WTC11 (cell line): ENCODE data around the gene ZBTB47. TPM values are rescaled to one million over a fixed set of nuclear protein-coding genes. Genes with fewer than 3 reads are reported as not detected.

Source experiments
- ATAC-seq: fragments of 200-7000 bp; cut with Tn5 transposase; 2 replicates; pipeline ENCODE4 v1.10.0; 2021; ENCODE audit warnings: mild to moderate bottlenecking, moderate library complexity
- CTCF ChIA-PET: fragments of 300-600 bp; sonication (Branson Sonifier 250); formaldehyde crosslinking; loops from one replicate; lab custom pipeline; 2021; ENCODE audit warnings: antibody characterized with exemption; lab: Charles Lee
- POLR2A ChIA-PET: fragments of 350-600 bp; sonication (Branson Sonifier 250); formaldehyde crosslinking; loops from one replicate; lab custom pipeline; 2021; ENCODE audit warnings: antibody characterized with exemption; lab: Charles Lee
- DNase-seq: peaks from one replicate; pipeline ENCODE4 v3.0.0; 2021; ENCODE audit warnings: low spot score
- H3K27ac Mint-ChIP-seq: 2 replicates; pipeline ENCODE4 v1.8.0; 2021; ENCODE audit warnings: mixed read lengths
- H3K27me3 Mint-ChIP-seq: 2 replicates; pipeline ENCODE4 v1.8.0; 2021; ENCODE audit warnings: low read depth, mild to moderate bottlenecking, moderate library complexity, mixed read lengths
- H3K36me3 Mint-ChIP-seq: 2 replicates; pipeline ENCODE4 v1.8.0; 2021; ENCODE audit warnings: mixed read lengths
- H3K4me1 Mint-ChIP-seq: 2 replicates; pipeline ENCODE4 v1.8.0; 2022; ENCODE audit warnings: mixed read lengths
- H3K4me3 Mint-ChIP-seq: 2 replicates; pipeline ENCODE4 v1.8.0; 2021; ENCODE audit warnings: mild to moderate bottlenecking, moderate library complexity, mixed read lengths
- H3K9me3 Mint-ChIP-seq: 2 replicates; pipeline ENCODE4 v1.8.0; 2021; ENCODE audit warnings: mixed read lengths
- FOXP1 ChIP-seq: sonication (generic); formaldehyde crosslinking; IDR thresholded peaks from 2 replicates; pipeline ENCODE4 v1.8.0; 2022; ENCODE audit warnings: missing genetic modification reagents, mild to moderate bottlenecking, moderate library complexity, borderline replicate concordance
- GTF2I ChIP-seq: fragments of 250-450 bp; sonication (Bioruptor Pico); conservative IDR thresholded peaks from 2 replicates; pipeline ENCODE4 v1.4.0; 2021; ENCODE audit warnings: mild to moderate bottlenecking
- IRF2 ChIP-seq: sonication (generic); formaldehyde crosslinking; IDR thresholded peaks from 2 replicates; pipeline ENCODE4 v1.8.0; 2022; ENCODE audit warnings: low read depth, missing genetic modification reagents, borderline replicate concordance
- MLX ChIP-seq: sonication (generic); formaldehyde crosslinking; IDR thresholded peaks from 2 replicates; pipeline ENCODE4 v1.8.1; 2023; ENCODE audit warnings: mild to moderate bottlenecking, missing genetic modification reagents, moderate library complexity
- MXD4 ChIP-seq: fragments of 250-450 bp; sonication (Bioruptor Pico); IDR thresholded peaks from 2 replicates; pipeline ENCODE4 v1.8.0; 2021; ENCODE audit warnings: mild to moderate bottlenecking, moderate library complexity, borderline replicate concordance
- NFATC4 ChIP-seq: fragments of 250-450 bp; sonication (Bioruptor Pico); IDR thresholded peaks from 2 replicates; pipeline ENCODE4 v1.9.0; 2021; ENCODE audit warnings: mild to moderate bottlenecking
- NR2C2 ChIP-seq: sonication (generic); formaldehyde crosslinking; IDR thresholded peaks from 2 replicates; pipeline ENCODE4 v1.8.0; 2022; ENCODE audit warnings: mild to moderate bottlenecking, missing genetic modification reagents
- SOX15 ChIP-seq: fragments of 250-450 bp; sonication (Bioruptor Pico); IDR thresholded peaks from 2 replicates; pipeline ENCODE4 v1.9.0; 2021; ENCODE audit warnings: mild to moderate bottlenecking
- SP1 ChIP-seq: sonication (generic); formaldehyde crosslinking; conservative IDR thresholded peaks from 2 replicates; pipeline ENCODE4 v1.8.1; 2022; ENCODE audit warnings: missing genetic modification reagents
- ZBTB21 ChIP-seq: sonication (generic); formaldehyde crosslinking; IDR thresholded peaks from 2 replicates; pipeline ENCODE4 v1.8.1; 2023; ENCODE audit warnings: mild to moderate bottlenecking, missing genetic modification reagents, borderline replicate concordance
- ZNF138 ChIP-seq: sonication (generic); formaldehyde crosslinking; conservative IDR thresholded peaks from 2 replicates; pipeline ENCODE4 v1.8.1; 2022; ENCODE audit warnings: mild to moderate bottlenecking, moderate library complexity, missing genetic modification reagents
- ZNF512 ChIP-seq: sonication (generic); formaldehyde crosslinking; IDR thresholded peaks from 2 replicates; pipeline ENCODE4 v1.8.1; 2022; ENCODE audit warnings: missing genetic modification reagents, borderline replicate concordance
- ZNF671 ChIP-seq: fragments of 250-450 bp; sonication (Bioruptor Pico); IDR thresholded peaks from 2 replicates; pipeline ENCODE4 v1.8.0; 2021; ENCODE audit warnings: mild to moderate bottlenecking
- total RNA-seq: library from RNA; stranded (reverse); gene quantifications from 3 replicates; pipeline ENCODE4 v1.2.3, GENCODE V29; 2021
- TF ChIP-seq, protein P1 (sequence below): sonication (generic); formaldehyde crosslinking; IDR thresholded peaks from 2 replicates; pipeline ENCODE4 v1.8.0; 2023; ENCODE audit warnings: mild to moderate bottlenecking, missing genetic modification reagents
- TF ChIP-seq, protein P2 (sequence below): sonication (generic); formaldehyde crosslinking; IDR thresholded peaks from 2 replicates; pipeline ENCODE4 v1.8.1; 2023; ENCODE audit warnings: mild to moderate bottlenecking, missing genetic modification reagents, borderline replicate concordance

ZBTB47 gene
- total RNA-seq, 1 experiment from 2014 or later = 5.2 TPM

DNA sequence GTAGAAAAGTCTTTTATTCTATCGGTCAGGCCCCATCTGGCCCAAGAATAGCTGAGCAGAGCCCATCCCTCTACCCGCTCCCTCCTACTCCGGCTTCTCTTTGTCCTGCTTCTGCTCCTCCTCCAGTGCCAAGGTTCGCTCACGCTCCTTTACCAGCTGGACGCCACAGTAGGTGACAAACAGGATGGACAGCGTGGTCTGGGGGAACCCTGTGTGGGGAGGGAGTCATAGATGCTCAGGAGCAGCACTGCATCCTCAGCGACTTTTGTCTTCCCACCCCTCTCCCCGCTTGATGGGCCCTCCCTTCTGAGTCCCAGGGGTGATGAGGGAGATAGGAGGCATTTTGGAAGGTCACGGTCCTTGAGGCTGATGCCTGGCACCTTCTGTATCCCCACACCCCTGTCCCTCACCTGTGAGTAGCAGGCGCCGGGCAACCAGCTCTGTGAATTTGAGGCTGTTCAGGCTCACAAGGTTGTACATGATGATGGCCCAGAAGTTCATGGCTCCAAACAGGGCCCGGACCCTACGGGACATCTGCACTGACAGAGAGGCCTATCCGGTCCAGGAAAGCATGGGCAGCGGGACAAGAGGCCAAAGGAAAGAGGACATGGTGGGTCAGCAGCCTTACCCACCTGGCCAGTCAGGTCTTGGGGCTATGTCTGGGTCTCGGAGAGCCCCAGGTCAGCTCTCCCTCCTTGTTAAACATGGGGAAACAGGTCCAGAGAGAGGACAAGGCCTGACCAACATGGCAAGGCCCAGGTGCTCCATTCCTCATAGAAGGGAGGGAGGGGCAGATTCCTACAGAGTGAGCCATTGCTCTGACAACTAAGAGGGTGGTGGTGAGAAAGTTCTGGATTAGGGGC is 39.4 kb downstream of the ZBTB47 start (continued):
- TF ChIP-seq, protein P1, sequence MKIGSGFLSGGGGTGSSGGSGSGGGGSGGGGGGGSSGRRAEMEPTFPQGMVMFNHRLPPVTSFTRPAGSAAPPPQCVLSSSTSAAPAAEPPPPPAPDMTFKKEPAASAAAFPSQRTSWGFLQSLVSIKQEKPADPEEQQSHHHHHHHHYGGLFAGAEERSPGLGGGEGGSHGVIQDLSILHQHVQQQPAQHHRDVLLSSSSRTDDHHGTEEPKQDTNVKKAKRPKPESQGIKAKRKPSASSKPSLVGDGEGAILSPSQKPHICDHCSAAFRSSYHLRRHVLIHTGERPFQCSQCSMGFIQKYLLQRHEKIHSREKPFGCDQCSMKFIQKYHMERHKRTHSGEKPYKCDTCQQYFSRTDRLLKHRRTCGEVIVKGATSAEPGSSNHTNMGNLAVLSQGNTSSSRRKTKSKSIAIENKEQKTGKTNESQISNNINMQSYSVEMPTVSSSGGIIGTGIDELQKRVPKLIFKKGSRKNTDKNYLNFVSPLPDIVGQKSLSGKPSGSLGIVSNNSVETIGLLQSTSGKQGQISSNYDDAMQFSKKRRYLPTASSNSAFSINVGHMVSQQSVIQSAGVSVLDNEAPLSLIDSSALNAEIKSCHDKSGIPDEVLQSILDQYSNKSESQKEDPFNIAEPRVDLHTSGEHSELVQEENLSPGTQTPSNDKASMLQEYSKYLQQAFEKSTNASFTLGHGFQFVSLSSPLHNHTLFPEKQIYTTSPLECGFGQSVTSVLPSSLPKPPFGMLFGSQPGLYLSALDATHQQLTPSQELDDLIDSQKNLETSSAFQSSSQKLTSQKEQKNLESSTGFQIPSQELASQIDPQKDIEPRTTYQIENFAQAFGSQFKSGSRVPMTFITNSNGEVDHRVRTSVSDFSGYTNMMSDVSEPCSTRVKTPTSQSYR (CRISPR knock-in tag) = no peak

DNA sequence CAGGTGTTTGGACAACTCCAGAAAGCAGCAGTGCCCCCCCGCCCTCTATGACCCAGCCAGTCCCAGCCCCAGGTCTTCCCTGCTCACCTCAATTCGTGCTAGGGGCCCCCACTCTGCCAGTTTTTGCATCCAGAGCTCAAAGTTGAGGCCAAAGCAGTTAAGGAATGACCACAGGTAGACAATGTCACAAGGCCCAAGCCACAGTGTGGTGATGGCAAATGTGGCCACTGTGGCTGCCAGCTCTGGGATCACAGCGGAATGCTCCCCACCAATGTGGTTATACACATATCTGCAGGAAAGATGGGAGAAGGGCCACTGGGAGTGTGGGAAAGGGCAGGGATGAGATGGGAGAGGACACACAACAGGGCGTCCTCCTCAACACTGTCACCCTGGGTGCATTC is 40.0 kb downstream of the ZBTB47 start:
- no peak overlapping the region for H3K27ac Mint-ChIP-seq
- H3K4me1 Mint-ChIP-seq = peaks cover 16% of the 10 kb centered on the region
- no peaks in the 10 kb centered on the region for H3K9me3 Mint-ChIP-seq
- POLR2A ChIA-PET = no interaction called here
- no peak for ATAC-seq
- no peak for DNase-seq
- no peak for TF ChIP-seq IRF2 (CRISPR knock-in tag)
- TF ChIP-seq GTF2I (CRISPR knock-in tag) = no peak
- TF ChIP-seq MXD4 = no peak
- TF ChIP-seq SP1 = no peak
- TF ChIP-seq MLX (CRISPR knock-in tag) = no peak
- no peak for TF ChIP-seq ZNF138 (CRISPR knock-in tag)
- H3K27me3 Mint-ChIP-seq = peaks cover 3% of the 10 kb centered on the region; the same call in 1 of the 2 replicates
- CTCF ChIA-PET = interaction anchor here (0.8 kb wide), 1 partner anchor 18 kb away, joined by 3 read pairs; no protein-coding TSS in a partner anchor
- no peaks in the 10 kb centered on the region for H3K36me3 Mint-ChIP-seq
- no peak overlapping the region for H3K4me3 Mint-ChIP-seq

- CTCF ChIA-PET = no interaction called here
- ATAC-seq = no peak
- no peaks in the 10 kb centered on the region for H3K9me3 Mint-ChIP-seq
- peaks cover 3% of the 10 kb centered on the region; the same call in 1 of the 2 replicates for H3K27me3 Mint-ChIP-seq
- no peak overlapping the region for H3K27ac Mint-ChIP-seq
- DNase-seq = no peak
- no peak overlapping the region for H3K4me3 Mint-ChIP-seq
- no peaks in the 10 kb centered on the region for H3K36me3 Mint-ChIP-seq
- POLR2A ChIA-PET = no interaction called here
- H3K4me1 Mint-ChIP-seq = peaks cover 8% of the 10 kb centered on the region
- TF ChIP-seq ZBTB21 (no peak), NFATC4 (CRISPR knock-in tag) (no peak), SOX15 (CRISPR knock-in tag) (no peak), ZNF138 (CRISPR knock-in tag) (no peak), ZNF671 (CRISPR knock-in tag) (no peak)
Observed at GRCh38 chr3:42694366-42694765, 40.9 kb downstream of the ZBTB47 start.

GRCh38 chr3:42696356-42697288 is 43.1 kb downstream of the ZBTB47 start:
- DNase-seq (no peak), ATAC-seq (no peak)
- CTCF ChIA-PET = interaction anchor here (0.9 to 1.1 kb wide), 2 partner anchors 35 to 59 kb away, joined by 3 read pairs; no protein-coding TSS in a partner anchor
- H3K4me1 Mint-ChIP-seq = peaks cover 5% of the 10 kb centered on the region
- no peak overlapping the region for H3K27ac Mint-ChIP-seq
- no peak overlapping the region for H3K4me3 Mint-ChIP-seq
- no peaks in the 10 kb centered on the region for H3K36me3 Mint-ChIP-seq
- no peaks in the 10 kb centered on the region; the same call in 1 of the 2 replicates for H3K27me3 Mint-ChIP-seq
- no peaks in the 10 kb centered on the region for H3K9me3 Mint-ChIP-seq
- POLR2A ChIA-PET = no interaction called here
- TF ChIP-seq ZNF512 (CRISPR knock-in tag) (no peak), GTF2I (CRISPR knock-in tag) (no peak), NR2C2 (no peak), FOXP1 (CRISPR knock-in tag) (no peak)
- TF ChIP-seq, protein P2, sequence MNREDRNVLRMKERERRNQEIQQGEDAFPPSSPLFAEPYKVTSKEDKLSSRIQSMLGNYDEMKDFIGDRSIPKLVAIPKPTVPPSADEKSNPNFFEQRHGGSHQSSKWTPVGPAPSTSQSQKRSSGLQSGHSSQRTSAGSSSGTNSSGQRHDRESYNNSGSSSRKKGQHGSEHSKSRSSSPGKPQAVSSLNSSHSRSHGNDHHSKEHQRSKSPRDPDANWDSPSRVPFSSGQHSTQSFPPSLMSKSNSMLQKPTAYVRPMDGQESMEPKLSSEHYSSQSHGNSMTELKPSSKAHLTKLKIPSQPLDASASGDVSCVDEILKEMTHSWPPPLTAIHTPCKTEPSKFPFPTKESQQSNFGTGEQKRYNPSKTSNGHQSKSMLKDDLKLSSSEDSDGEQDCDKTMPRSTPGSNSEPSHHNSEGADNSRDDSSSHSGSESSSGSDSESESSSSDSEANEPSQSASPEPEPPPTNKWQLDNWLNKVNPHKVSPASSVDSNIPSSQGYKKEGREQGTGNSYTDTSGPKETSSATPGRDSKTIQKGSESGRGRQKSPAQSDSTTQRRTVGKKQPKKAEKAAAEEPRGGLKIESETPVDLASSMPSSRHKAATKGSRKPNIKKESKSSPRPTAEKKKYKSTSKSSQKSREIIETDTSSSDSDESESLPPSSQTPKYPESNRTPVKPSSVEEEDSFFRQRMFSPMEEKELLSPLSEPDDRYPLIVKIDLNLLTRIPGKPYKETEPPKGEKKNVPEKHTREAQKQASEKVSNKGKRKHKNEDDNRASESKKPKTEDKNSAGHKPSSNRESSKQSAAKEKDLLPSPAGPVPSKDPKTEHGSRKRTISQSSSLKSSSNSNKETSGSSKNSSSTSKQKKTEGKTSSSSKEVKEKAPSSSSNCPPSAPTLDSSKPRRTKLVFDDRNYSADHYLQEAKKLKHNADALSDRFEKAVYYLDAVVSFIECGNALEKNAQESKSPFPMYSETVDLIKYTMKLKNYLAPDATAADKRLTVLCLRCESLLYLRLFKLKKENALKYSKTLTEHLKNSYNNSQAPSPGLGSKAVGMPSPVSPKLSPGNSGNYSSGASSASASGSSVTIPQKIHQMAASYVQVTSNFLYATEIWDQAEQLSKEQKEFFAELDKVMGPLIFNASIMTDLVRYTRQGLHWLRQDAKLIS (CRISPR knock-in tag) = no peak
